CD4-positive, CD25-positive, alpha-beta regulatory T cell (primary cell): ENCODE measurements around the gene USP9X. TPM values are rescaled to one million over a fixed set of nuclear protein-coding genes. Genes with fewer than 3 reads are reported as not detected.

ENCODE experiments used
- ATAC-seq, 2 donors: fragments of 150-1000 bp; cut with Tn5 transposase; one replicate each; pipeline ENCODE4 v1.10.0; 2021; ENCODE audit warnings: low read depth in 2 of 2, moderate number of reproducible peaks in 2 of 2, moderate library complexity in 1 of 2
- DNase-seq, 3 donors: peaks; one replicate each; pipeline versions ENCODE4 v3.0.0 to v3.0.0-alpha.2; 2012 to 2022; ENCODE audit warnings: mixed read lengths in 1 of 3
- H3K27ac ChIP-seq: one replicate; pipeline ENCODE4 v1.7.0; 2013; ENCODE audit warnings: mild to moderate bottlenecking, low read length; ENCODE audit not compliant: insufficient read depth, poor library complexity, severe bottlenecking
- H3K27me3 ChIP-seq: one replicate; pipeline ENCODE4 v1.7.0; 2013; ENCODE audit warnings: low read length; ENCODE audit not compliant: control insufficient read depth, insufficient read depth
- H3K36me3 ChIP-seq: one replicate; pipeline ENCODE4 v1.7.0; 2013; ENCODE audit warnings: mild to moderate bottlenecking, low read length, moderate library complexity; ENCODE audit not compliant: control insufficient read depth, insufficient read depth
- H3K4me1 ChIP-seq: 2 replicates; pipeline ENCODE4 v1.7.0; 2013; ENCODE audit warnings: mild to moderate bottlenecking, low read length; ENCODE audit not compliant: insufficient read depth, control insufficient read depth, poor library complexity, severe bottlenecking
- H3K4me3 ChIP-seq: one replicate; pipeline ENCODE4 v1.7.0; 2013; ENCODE audit warnings: low read depth, mild to moderate bottlenecking, low read length, moderate library complexity
- H3K9me3 ChIP-seq, 2 experiments: 1 replicate in 1 of 2; 2 replicates in 1 of 2; pipeline ENCODE4 v1.7.0; 2013; ENCODE audit warnings: low read length in 2 of 2, mild to moderate bottlenecking in 1 of 2, moderate library complexity in 1 of 2; ENCODE audit not compliant: control insufficient read depth in 2 of 2
- H3K27ac Mint-ChIP-seq, 3 donors: one replicate each; pipeline ENCODE4 v1.8.0; 2020 to 2022; ENCODE audit warnings: mild to moderate bottlenecking in 3 of 3, mixed read lengths in 3 of 3, moderate library complexity in 2 of 3
- H3K27me3 Mint-ChIP-seq: one replicate; pipeline ENCODE4 v1.8.0; 2022; ENCODE audit warnings: mild to moderate bottlenecking, mixed read lengths
- H3K36me3 Mint-ChIP-seq: one replicate; pipeline ENCODE4 v1.8.0; 2020; ENCODE audit warnings: mixed read lengths
- H3K4me1 Mint-ChIP-seq, 4 donors: one replicate each; pipeline ENCODE4 v1.8.0; 2020 to 2022; ENCODE audit warnings: mixed read lengths in 4 of 4, mild to moderate bottlenecking in 1 of 4
- H3K4me3 Mint-ChIP-seq, 4 donors: one replicate each; pipeline ENCODE4 v1.8.0; 2020 to 2022; ENCODE audit warnings: mild to moderate bottlenecking in 4 of 4, mixed read lengths in 4 of 4, moderate library complexity in 3 of 4
- H3K9me3 Mint-ChIP-seq, 7 donors: one replicate each; pipeline ENCODE4 v1.8.0; 2020 to 2022; ENCODE audit warnings: mixed read lengths in 7 of 7, mild to moderate bottlenecking in 3 of 7, moderate library complexity in 2 of 7
- polyA plus RNA-seq, 4 donors: library from polyadenylated mRNA; unstranded; fragments of 300-500 nt; fragmentation: Illumina TruSeq; gene quantifications; one replicate each; pipeline ENCODE4 v1.2.3, GENCODE V29; 2021
- total RNA-seq: library from RNA; stranded (reverse); gene quantifications from one replicate; pipeline ENCODE4 v1.2.3, GENCODE V29; 2022

Gene USP9X
- total and polyA plus RNA-seq, 5 donors from 2014 or later: 19.5 to 101 (median 23.0) TPM

GRCh38 chrX:41236629-41237028 lies 151.4 kb downstream of the USP9X start:
- no peaks in the 10 kb centered on the region for H3K9me3 ChIP-seq
- ATAC-seq: no peak
- peaks cover 0 to 4% (median 2%) of the 10 kb centered on the region in 4 donors for H3K4me1 Mint-ChIP-seq
- H3K27me3 ChIP-seq: no peaks in the 10 kb centered on the region
- no peaks in the 10 kb centered on the region for H3K9me3 Mint-ChIP-seq
- H3K4me3 Mint-ChIP-seq: no peak overlapping the region
- no peak overlapping the region for H3K4me3 ChIP-seq
- peaks cover 22% of the 10 kb centered on the region for H3K36me3 Mint-ChIP-seq
- peak in 1 of 3 donors; percentile 15 for DNase-seq
- H3K27ac ChIP-seq: no peak overlapping the region
- H3K36me3 ChIP-seq: peaks cover 16% of the 10 kb centered on the region
- H3K27ac Mint-ChIP-seq: no peak overlapping the region
- no peaks in the 10 kb centered on the region for H3K27me3 Mint-ChIP-seq
- H3K4me1 ChIP-seq: no peaks in the 10 kb centered on the region

DNA sequence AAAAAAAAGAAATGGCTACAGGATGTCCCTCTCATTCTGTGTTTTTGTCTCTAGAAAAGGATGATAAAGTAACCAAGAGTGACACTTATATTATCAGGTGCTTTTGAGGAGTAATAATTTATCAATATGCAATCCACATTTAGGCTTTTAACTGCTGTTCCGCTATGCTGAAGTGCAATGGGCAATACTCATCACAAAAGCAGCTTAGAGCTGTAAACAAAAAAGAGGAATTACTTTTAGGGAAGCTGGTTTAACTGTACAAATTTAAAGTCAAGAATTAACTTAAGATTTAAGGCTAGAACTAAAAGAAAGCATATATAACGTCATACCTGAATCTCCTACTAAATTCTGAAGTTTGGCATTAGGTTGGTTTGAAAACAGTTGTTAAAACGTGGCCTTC lies 155.3 kb downstream of the USP9X start:
- H3K9me3 ChIP-seq: no peaks in the 10 kb centered on the region
- H3K4me1 ChIP-seq: no peaks in the 10 kb centered on the region
- Mint-ChIP-seq H3K27me3 (peaks cover 5% of the 10 kb centered on the region), H3K4me3 (no peak overlapping the region), H3K36me3 (no peaks in the 10 kb centered on the region), H3K9me3 (no peaks in the 10 kb centered on the region), H3K4me1 (peaks cover 0 to 4% (median 2%) of the 10 kb centered on the region in 4 donors), H3K27ac (no peak overlapping the region)
- no peaks in the 10 kb centered on the region for H3K36me3 ChIP-seq
- H3K27me3 ChIP-seq: no peaks in the 10 kb centered on the region
- H3K27ac ChIP-seq: no peak overlapping the region
- DNase-seq (no peak), ATAC-seq (no peak)
- H3K4me3 ChIP-seq: no peak overlapping the region

- no peak overlapping the region for H3K4me3 Mint-ChIP-seq
- peaks cover 5% of the 10 kb centered on the region for H3K27me3 Mint-ChIP-seq
- ATAC-seq: no peak
Observed at GRCh38 chrX:41241962-41242361, 156.7 kb downstream of the USP9X start.

GRCh38 chrX:41245641-41246040 lies 160.4 kb downstream of the USP9X start:
- no peaks in the 10 kb centered on the region for H3K4me1 Mint-ChIP-seq

More at GRCh38 chrX:41241962-41242361, 156.7 kb downstream of the USP9X start:
- H3K9me3 ChIP-seq: no peaks in the 10 kb centered on the region
- H3K27ac ChIP-seq: no peak overlapping the region
- Mint-ChIP-seq H3K9me3 (no peaks in the 10 kb centered on the region), H3K4me1 (peaks cover 0 to 4% (median 2%) of the 10 kb centered on the region in 4 donors), H3K27ac (no peak overlapping the region), H3K36me3 (no peaks in the 10 kb centered on the region)
- DNase-seq: no peak
- no peaks in the 10 kb centered on the region for H3K27me3 ChIP-seq
- no peaks in the 10 kb centered on the region for H3K4me1 ChIP-seq
- H3K4me3 ChIP-seq: no peak overlapping the region
- H3K36me3 ChIP-seq: no peaks in the 10 kb centered on the region

GRCh38 chrX:41250867-41251266 lies 165.6 kb downstream of the USP9X start:
- Histone ChIP-seq H3K4me3 (no peak overlapping the region), H3K36me3 (no peaks in the 10 kb centered on the region), H3K4me1 (peaks cover 7% of the 10 kb centered on the region), H3K27me3 (no peaks in the 10 kb centered on the region), H3K27ac (no peak overlapping the region), H3K9me3 (no peaks in the 10 kb centered on the region)
- H3K36me3 Mint-ChIP-seq: no peaks in the 10 kb centered on the region
- peaks cover 0 to 4% (median 2%) of the 10 kb centered on the region in 4 donors for H3K4me1 Mint-ChIP-seq
- H3K9me3 Mint-ChIP-seq: no peaks in the 10 kb centered on the region
- H3K27me3 Mint-ChIP-seq: peaks cover 4% of the 10 kb centered on the region
- ATAC-seq (no peak), DNase-seq (no peak)
- H3K4me3 Mint-ChIP-seq: peak overlapping the region in 1 of 4 donors; percentile 43
- H3K27ac Mint-ChIP-seq: no peak overlapping the region

More at GRCh38 chrX:41245641-41246040, 160.4 kb downstream of the USP9X start:
- Mint-ChIP-seq H3K9me3 (no peaks in the 10 kb centered on the region), H3K27me3 (peaks cover 5% of the 10 kb centered on the region), H3K27ac (no peak overlapping the region), H3K36me3 (no peaks in the 10 kb centered on the region), H3K4me3 (no peak overlapping the region)
- Histone ChIP-seq H3K27ac (no peak overlapping the region), H3K4me1 (no peaks in the 10 kb centered on the region), H3K4me3 (no peak overlapping the region), H3K9me3 (no peaks in the 10 kb centered on the region), H3K36me3 (no peaks in the 10 kb centered on the region), H3K27me3 (no peaks in the 10 kb centered on the region)
- DNase-seq: no peak
- ATAC-seq: no peak

DNA sequence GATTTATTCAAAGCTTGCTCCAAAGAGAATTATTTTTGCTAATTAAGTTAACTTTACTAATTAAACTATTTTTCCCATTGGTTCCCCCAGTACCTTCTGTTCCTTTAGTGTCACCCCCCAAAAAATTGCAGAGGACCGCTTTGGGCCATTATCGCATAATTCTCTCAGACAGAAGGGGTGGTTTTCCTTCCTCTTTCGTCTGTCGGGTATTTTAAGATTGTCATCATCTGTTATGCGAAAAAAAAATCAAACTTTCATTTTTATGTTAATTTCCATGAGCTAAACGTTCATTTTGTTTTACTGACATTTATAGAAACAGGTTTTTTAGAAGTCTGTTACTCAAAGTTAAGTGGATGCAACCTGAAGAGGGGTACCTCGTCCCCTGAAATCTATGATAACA lies 172.6 kb downstream of the USP9X start:
- no peaks in the 10 kb centered on the region for H3K36me3 Mint-ChIP-seq
- H3K27ac Mint-ChIP-seq: no peak overlapping the region
- Histone ChIP-seq H3K27ac (no peak overlapping the region), H3K4me3 (no peak overlapping the region), H3K4me1 (peaks cover 7% of the 10 kb centered on the region), H3K27me3 (no peaks in the 10 kb centered on the region), H3K36me3 (no peaks in the 10 kb centered on the region), H3K9me3 (no peaks in the 10 kb centered on the region)
- no peak for ATAC-seq
- peaks cover 0 to 4% (median 0%) of the 10 kb centered on the region in 4 donors for H3K4me1 Mint-ChIP-seq
- H3K9me3 Mint-ChIP-seq: peaks cover 0 to 4% (median 2%) of the 10 kb centered on the region in 7 donors
- peaks cover 8% of the 10 kb centered on the region for H3K27me3 Mint-ChIP-seq
- H3K4me3 Mint-ChIP-seq: peak overlapping the region in 1 of 4 donors; percentile 1
- no peak for DNase-seq

DNA sequence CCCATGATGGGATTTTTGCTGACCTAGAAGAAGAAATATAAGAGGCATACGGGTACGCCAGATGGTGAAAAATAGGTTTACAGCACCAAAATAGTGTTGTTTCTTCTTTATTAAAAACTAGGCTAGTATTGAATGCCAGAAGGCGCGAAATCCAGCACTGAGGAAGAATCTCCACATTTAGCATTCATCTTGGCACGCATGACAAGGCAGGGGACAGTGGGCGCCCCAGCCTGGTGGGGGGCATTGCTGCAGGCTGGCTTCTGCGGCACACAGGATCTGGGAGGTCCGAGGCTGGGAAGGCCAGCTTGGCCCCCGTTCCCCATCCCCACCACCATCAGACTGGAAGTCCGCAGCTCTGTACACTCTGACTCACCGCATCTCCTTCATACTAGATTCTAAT lies 173.0 kb downstream of the USP9X start:
- peaks cover 5% of the 10 kb centered on the region for H3K4me1 ChIP-seq
- no peaks in the 10 kb centered on the region for H3K9me3 ChIP-seq
- no peaks in the 10 kb centered on the region for H3K27me3 ChIP-seq
- no peaks in the 10 kb centered on the region for H3K36me3 ChIP-seq
- no peaks in the 10 kb centered on the region for H3K36me3 Mint-ChIP-seq
- H3K27ac Mint-ChIP-seq: peak overlapping the region in 1 of 3 donors; percentile 14
- no peak overlapping the region for H3K4me3 ChIP-seq
- no peak for ATAC-seq
- H3K27me3 Mint-ChIP-seq: peaks cover 8% of the 10 kb centered on the region
- peaks cover 0 to 4% (median 2%) of the 10 kb centered on the region in 7 donors for H3K9me3 Mint-ChIP-seq
- peak overlapping the region in 1 of 4 donors; percentile 1 for H3K4me3 Mint-ChIP-seq
- H3K27ac ChIP-seq: no peak overlapping the region
- peaks cover 0 to 4% (median 0%) of the 10 kb centered on the region in 4 donors for H3K4me1 Mint-ChIP-seq
- DNase-seq: no peak

DNA sequence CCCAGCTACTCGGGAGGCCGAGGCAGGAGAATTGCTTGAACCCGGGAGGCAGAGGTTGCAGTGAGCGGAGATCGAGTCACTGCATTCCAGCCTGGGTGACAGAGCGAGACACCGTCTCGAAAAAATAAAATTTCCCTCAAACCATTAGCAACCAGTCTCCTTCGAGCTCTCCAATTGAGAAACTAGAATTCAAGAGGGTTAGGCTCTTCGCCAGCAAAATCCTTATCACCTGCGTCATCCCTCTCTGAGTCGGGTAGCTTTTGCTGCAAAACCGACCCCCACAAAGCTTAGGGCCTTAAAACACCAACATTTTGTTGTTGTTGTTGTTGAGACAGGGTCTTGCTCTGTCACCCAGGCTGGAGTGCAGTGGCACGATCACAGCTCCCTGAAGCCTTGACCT lies 173.6 kb downstream of the USP9X start:
- H3K4me3 ChIP-seq: no peak overlapping the region
- H3K27ac Mint-ChIP-seq: no peak overlapping the region
- no peaks in the 10 kb centered on the region for H3K36me3 Mint-ChIP-seq
- H3K27me3 ChIP-seq: no peaks in the 10 kb centered on the region
- H3K36me3 ChIP-seq: no peaks in the 10 kb centered on the region
- ATAC-seq: no peak
- peaks cover 0 to 4% (median 2%) of the 10 kb centered on the region in 7 donors for H3K9me3 Mint-ChIP-seq
- H3K4me3 Mint-ChIP-seq: no peak overlapping the region
- H3K4me1 ChIP-seq: no peaks in the 10 kb centered on the region
- no peak for DNase-seq
- peaks cover 4% of the 10 kb centered on the region for H3K27me3 Mint-ChIP-seq
- no peaks in the 10 kb centered on the region for H3K4me1 Mint-ChIP-seq
- no peaks in the 10 kb centered on the region for H3K9me3 ChIP-seq
- H3K27ac ChIP-seq: no peak overlapping the region
